GM19099 (cell line): ENCODE measurements around the gene ASIC1.

Experiments
- POLR2A ChIP-seq: IDR thresholded peaks from 3 replicates; pipeline ENCODE4 v1.6.1; 2011; ENCODE audit warnings: low read depth; ENCODE audit not compliant: insufficient read length; ENCODE audit errors: extremely low read depth

The ASIC1 gene

DNA sequence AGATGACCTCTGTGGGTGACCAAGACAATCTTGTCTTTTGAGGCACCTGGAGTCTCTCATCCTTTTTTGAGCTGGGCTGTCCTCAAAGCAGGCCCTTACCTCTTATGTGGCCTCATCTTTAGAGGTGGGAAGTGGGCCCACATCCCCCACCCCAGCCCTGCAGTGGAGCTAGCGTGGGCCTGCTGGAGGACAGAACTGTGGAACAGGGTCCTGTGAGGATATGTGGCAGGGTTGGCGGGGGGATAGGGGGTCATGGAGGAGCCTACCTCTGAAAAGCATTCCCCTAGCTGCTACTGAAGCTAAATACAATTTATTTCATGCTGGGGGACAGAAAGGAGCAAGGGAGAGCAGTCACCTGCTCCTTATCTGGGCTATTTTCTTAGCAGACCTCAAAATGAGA, 46.0 kb downstream of the ASIC1 start:
- TF ChIP-seq POLR2A = no peak

GRCh38 chr12:50103767-50104321, 46.4 kb downstream of the ASIC1 start, which contains the start of gene GPD1:
Gene GPD1 (plus strand): TSS chr12:50104008. CDS start chr12:50104051, 43 bp downstream.
- TF ChIP-seq POLR2A = no peak

DNA sequence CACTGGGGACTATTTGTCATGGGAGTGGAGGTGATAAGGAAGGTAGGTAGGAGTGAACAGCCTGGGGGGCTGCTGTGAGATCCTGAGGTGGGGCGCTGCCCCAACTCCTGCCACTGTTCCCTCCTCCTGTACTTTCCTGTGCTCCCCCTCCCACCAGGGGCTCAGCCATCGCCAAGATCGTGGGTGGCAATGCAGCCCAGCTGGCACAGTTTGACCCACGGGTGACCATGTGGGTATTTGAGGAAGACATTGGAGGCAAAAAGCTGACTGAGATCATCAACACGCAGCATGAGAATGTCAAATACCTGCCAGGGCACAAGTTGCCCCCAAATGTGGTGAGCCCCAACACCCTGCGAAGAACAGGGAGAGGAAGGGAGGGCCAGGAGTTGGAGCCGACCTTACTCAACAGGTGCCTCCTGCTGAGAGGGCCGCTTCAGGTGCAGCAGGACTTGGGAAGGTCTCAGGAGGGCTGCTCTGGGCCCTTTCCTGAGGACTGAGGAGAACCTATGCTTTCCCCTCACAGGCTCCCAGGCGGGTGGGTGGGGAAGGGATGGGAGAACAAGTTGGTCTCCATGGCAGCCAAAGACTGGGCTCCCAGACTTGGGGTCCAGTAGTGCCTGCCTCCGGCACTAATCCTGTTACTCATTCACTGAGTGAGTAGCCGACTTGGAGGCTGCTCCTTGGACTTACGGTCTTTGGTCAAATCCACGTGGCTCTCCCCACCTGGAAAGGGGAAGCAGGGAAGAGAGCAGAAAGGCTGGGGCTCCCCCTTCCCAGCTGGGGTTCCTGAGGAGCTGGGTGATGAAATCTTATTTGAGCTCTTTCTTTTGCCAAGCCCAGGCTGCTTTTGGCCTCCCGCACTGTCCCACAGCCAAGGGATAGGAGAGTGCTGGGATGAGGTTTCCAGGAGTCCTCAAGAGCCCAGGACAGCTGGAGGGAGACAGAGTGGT, 47.3 kb downstream of the ASIC1 start:
- TF ChIP-seq POLR2A = no peak

DNA sequence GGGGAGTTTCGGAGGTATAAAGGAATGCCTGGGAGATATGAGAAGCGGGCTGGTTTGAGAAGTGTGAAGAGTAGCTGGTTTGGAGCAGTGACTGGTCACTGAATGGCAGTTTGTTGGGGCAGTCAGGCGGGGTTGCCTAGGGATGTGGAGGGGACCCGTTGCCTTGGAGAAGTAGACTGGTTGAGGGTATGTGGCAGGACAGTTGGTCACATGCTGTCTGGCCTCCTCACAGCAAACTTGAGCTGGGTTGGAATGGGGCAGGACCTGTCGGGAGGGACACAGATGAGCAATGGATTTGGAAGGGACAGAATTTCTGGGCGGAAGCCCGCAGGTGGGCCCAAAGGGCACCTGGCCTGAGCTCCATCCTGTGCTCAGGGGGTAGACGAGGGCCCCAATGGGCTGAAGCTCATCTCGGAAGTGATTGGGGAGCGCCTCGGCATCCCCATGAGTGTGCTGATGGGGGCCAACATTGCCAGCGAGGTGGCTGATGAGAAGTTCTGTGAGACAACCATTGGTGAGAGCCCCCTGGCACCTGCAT, 48.6 kb downstream of the ASIC1 start:
- no peak for TF ChIP-seq POLR2A

DNA sequence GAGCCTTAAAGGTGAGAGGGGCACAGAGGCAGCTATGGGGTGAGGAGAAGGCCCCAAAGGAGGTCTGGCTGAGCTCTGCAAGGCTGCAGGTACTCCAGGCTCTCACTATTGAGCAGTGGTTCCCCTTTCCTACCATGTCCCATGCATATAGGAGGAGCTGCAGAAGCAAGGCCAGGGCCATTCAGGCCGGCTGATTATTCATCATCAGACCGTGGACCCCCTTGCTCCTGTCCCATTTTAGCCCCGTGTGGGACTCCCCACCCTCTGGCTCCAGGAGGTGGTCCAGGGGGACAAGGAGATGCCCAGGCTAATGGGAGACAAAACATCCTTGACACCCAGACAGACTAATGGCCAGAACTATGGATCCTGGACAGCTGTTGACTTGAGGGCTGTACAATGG, 49.5 kb downstream of the ASIC1 start:
- no peak for TF ChIP-seq POLR2A

DNA sequence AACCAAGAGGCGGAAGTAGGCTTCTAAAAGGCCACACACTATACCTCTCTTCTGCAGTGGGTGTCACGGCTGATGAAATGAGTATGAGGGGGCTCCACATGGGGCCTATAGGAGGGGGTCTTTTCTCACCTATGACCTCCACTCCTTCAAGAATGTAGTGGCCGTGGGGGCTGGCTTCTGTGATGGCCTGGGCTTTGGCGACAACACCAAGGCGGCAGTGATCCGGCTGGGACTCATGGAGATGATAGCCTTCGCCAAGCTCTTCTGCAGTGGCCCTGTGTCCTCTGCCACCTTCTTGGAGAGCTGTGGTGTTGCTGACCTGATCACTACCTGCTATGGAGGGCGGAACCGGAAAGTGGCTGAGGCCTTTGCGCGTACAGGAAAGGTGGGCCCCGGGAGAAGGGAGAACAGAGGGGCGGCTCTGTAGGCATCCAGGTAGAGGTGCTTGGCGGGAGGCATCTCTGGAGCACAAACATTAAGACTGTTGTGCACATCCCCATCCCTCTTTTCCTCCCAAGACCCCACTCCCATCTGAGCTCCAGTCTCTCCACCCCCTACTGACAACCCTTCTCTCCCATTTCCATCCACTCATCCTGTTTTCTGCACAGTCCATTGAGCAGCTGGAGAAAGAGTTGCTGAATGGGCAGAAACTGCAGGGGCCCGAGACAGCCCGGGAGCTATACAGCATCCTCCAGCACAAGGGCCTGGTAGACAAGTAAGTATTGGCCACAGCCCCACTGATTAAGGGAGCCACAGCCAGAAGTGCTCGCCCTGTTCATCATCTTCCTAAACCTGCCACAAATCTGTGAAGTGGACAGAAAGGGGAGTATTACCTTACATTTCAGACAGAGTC, 50.2 kb downstream of the ASIC1 start:
- TF ChIP-seq POLR2A = no peak

DNA sequence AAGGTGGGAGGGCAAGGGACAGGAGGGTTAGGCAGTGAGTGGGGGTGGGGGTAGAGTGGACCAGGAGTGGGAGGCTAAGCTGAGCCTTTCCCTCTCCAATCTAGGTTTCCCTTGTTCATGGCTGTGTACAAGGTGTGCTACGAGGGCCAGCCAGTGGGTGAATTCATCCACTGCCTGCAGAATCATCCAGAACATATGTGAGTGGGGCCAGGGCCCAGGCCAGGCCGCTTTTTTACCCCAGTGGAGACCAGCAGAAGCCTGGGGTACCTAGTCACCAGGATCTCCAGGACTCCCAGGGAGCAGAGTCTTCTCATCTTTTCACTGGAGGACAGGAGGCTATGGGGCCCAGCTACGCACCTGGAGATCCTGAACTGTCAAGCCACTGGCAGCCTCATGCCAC, 51.9 kb downstream of the ASIC1 start:
- no peak for TF ChIP-seq POLR2A

- no peak for TF ChIP-seq POLR2A
Measured at GRCh38 chr12:50110127-50110761, 52.8 kb downstream of the ASIC1 start.

GRCh38 chr12:50110762-50111351, 53.5 kb downstream of the ASIC1 start:
- TF ChIP-seq POLR2A = peak; percentile 58

GRCh38 chr12:50111395-50111692, 53.9 kb downstream of the ASIC1 start:
- TF ChIP-seq POLR2A = no peak

- TF ChIP-seq POLR2A = peak; percentile 94
Measured at GRCh38 chr12:50111693-50112455, 54.5 kb downstream of the ASIC1 start, which contains the start of gene COX14. Gene COX14 (plus strand): TSS chr12:50112236. CDS start chr12:50120044, 7,808 bp downstream.

DNA sequence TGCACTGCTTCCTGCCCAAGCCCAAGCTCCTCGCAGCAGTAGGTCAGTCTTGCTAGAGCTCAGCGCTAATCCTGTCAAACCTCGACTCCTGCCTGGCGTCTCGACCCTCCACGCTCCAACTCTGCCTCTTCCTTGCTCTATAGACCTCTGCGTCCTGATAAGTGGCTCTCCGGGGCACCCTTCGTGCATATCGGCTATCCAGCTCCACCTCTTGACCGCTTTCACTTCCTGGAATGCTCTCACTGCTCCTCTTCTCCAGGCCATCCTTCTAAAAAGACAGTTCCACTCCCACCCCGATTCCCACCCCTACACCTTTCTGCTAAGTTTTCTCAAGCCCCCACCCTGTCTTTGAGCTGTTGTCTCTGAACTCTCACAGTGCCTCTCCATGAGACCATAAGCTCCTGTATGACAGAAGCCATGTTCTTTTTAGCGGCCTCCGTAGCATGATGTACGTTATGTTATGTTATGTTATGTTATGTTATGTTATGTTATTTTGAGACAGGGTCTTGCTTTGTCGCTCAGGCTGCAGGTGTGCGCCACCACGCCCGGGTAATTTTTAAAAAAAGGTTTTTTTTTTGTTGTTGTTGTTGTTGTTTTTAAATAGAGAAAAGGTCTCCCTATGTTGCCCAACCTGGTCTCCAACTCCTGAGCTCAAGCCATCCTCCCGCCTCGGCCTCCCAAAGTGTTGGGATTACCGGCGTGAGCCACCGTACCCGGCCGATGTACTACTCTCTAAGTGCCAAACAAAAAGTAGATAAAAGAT, 55.2 kb downstream of the ASIC1 start:
- no peak for TF ChIP-seq POLR2A
